DOHH2 (cell line): Measurements from ENCODE around the gene COL26A1.

Experiments used
- EZH2phosphoT487 ChIP-seq: fragments of 200-600 bp; sonication (generic); IDR thresholded peaks from 2 replicates; pipeline ENCODE4 v1.6.1; 2017; ENCODE audit warnings: borderline replicate concordance, mild to moderate bottlenecking, antibody characterized with exemption, low read length, moderate library complexity, mixed read lengths
- TF ChIP-seq, protein P1 (sequence below): fragments of 200-600 bp; sonication (generic); IDR thresholded peaks from one replicate; pipeline ENCODE4 v1.5.1; 2014; ENCODE audit warnings: antibody characterized with exemption, mild to moderate bottlenecking, low read depth, low read length; ENCODE audit not compliant: poor library complexity, severe bottlenecking

DNA sequence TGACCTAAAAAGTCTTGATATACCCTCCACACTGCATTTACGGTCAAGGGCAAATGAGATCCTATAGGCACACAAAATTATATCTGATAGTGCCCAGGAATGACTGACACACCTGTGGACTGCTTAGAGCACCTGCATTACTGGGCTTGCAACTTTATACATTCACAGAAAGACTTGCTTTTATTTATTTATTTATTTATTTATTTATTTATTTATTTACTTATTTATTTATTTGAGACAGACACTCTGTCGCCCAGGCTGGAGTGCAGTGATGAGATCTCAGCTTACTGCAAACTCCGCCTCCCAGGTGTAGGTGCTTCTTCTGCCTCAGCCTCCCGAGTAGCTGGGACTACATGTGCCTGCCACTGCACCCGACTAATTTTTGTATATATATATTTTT lies 34.5 kb upstream of the COL26A1 start:
- TF ChIP-seq, protein P1, sequence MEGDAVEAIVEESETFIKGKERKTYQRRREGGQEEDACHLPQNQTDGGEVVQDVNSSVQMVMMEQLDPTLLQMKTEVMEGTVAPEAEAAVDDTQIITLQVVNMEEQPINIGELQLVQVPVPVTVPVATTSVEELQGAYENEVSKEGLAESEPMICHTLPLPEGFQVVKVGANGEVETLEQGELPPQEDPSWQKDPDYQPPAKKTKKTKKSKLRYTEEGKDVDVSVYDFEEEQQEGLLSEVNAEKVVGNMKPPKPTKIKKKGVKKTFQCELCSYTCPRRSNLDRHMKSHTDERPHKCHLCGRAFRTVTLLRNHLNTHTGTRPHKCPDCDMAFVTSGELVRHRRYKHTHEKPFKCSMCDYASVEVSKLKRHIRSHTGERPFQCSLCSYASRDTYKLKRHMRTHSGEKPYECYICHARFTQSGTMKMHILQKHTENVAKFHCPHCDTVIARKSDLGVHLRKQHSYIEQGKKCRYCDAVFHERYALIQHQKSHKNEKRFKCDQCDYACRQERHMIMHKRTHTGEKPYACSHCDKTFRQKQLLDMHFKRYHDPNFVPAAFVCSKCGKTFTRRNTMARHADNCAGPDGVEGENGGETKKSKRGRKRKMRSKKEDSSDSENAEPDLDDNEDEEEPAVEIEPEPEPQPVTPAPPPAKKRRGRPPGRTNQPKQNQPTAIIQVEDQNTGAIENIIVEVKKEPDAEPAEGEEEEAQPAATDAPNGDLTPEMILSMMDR = no peak
- TF ChIP-seq EZH2phosphoT487 = no peak
